HCT116 (cell line): ENCODE results near the gene TTL. TPM values are rescaled to one million over a fixed set of nuclear protein-coding genes. Genes with fewer than 3 reads are reported as not detected.

Source experiments
- ATAC-seq: fragments of 200-7000 bp; cut with Tn5 transposase; 2 replicates; pipeline ENCODE4 v1.9.1; 2020; ENCODE audit warnings: mild to moderate bottlenecking, moderate library complexity
- BruUV-seq: library from RNA; stranded (reverse); fragments of 400-500 nt; replicated peaks from 2 replicates; lab custom pipeline; 2021; lab: Mats Ljungman, UMichigan
- CTCF ChIA-PET: fragments of 300-600 bp; sonication (Branson Sonifier 250); formaldehyde crosslinking; loops from one replicate; lab custom pipeline; 2021; ENCODE audit warnings: antibody characterized with exemption; lab: Charles Lee
- POLR2A ChIA-PET: fragments of 300-600, 350-600 bp; sonication (Branson Sonifier 250); formaldehyde crosslinking; loops from one replicate; lab custom pipeline; 2021; ENCODE audit warnings: antibody characterized with exemption; lab: Charles Lee
- RAD21 ChIA-PET, 2 experiments: fragments of 300-600 bp; sonication (Branson Sonifier 250); formaldehyde crosslinking; loops; one replicate each; lab custom pipeline; 2023; ENCODE audit warnings: low total read pairs in 2 of 2; ENCODE audit not compliant: uncharacterized antibody in 2 of 2, unreplicated experiment in 2 of 2, low non-redundant PET in 1 of 2; lab: Charles Lee
- DNase-seq: peaks from one replicate; pipeline ENCODE4 v3.0.0-alpha.2; 2010; ENCODE audit warnings: low read depth, low spot score
- H2AFZ ChIP-seq: fragments of 200-600 bp; shearing (Covaris generic), sonication (generic); 2 replicates; pipeline ENCODE4 v1.6.1; 2017; ENCODE audit warnings: low read depth, mixed run types, mixed read lengths, antibody characterized with exemption, low read length; ENCODE audit not compliant: poor library complexity, severe bottlenecking
- H3K27ac ChIP-seq: 2 replicates; pipeline ENCODE4 v1.5.1; 2012; ENCODE audit warnings: low read depth, low read length
- H3K27me3 ChIP-seq: fragments of 200-600 bp; sonication (generic); 2 replicates; pipeline ENCODE4 v1.6.1; 2016; ENCODE audit warnings: mixed run types, low read length, mixed read lengths; ENCODE audit not compliant: insufficient read depth
- H3K36me3 ChIP-seq, 2 experiments: fragments of 200-500 bp in 1 of 2; fragments of 200-600 bp in 1 of 2; sonication (Bioruptor generic) in 1 of 2; sonication (generic) in 1 of 2; 2 replicates each; pipeline versions ENCODE4 v1.5.1 to v1.6.1; 2014 to 2016; ENCODE audit warnings: low read length in 2 of 2, inconsistent platforms in 1 of 2, mixed read lengths in 1 of 2, mixed run types in 1 of 2; ENCODE audit not compliant: insufficient read depth in 2 of 2, control insufficient read depth in 1 of 2
- H3K4me1 ChIP-seq, 2 experiments: fragments of 200-600 bp in 1 of 2; sonication (generic) in 1 of 2; 2 replicates each; pipeline versions ENCODE4 v1.5.1 to v1.6.1; 2012 to 2017; ENCODE audit warnings: low read length in 2 of 2, inconsistent platforms in 1 of 2, mild to moderate bottlenecking in 1 of 2, mixed read lengths in 1 of 2, mixed run types in 1 of 2, moderate library complexity in 1 of 2; ENCODE audit not compliant: insufficient read depth in 2 of 2, control insufficient read depth in 1 of 2
- H3K4me2 ChIP-seq: fragments of 200-600 bp; sonication (generic); 2 replicates; pipeline ENCODE4 v1.6.1; 2017; ENCODE audit warnings: mixed run types, low read length, mixed read lengths
- H3K4me3 ChIP-seq, 2 experiments: fragments of 200-600 bp in 1 of 2; sonication (generic) in 1 of 2; replicated peaks in 1 of 2; 2 replicates each; pipeline ENCODE4 v1.5.1; 2011 to 2016; ENCODE audit warnings: low read length in 2 of 2, control low read depth in 1 of 2, low read depth in 1 of 2, mild to moderate bottlenecking in 1 of 2, mixed read lengths in 1 of 2, mixed run types in 1 of 2
- H3K79me2 ChIP-seq: fragments of 200-600 bp; sonication (generic); 2 replicates; pipeline ENCODE4 v1.6.1; 2017; ENCODE audit warnings: mild to moderate bottlenecking, mixed run types, low read length, moderate library complexity, mixed read lengths; ENCODE audit not compliant: insufficient read depth
- H3K9ac ChIP-seq: fragments of 200-600 bp; sonication (generic); 2 replicates; pipeline ENCODE4 v1.6.1; 2016; ENCODE audit warnings: low read length, mixed read lengths
- H3K9me2 ChIP-seq: fragments of 200-600 bp; sonication (generic), shearing (Covaris generic); 2 replicates; pipeline ENCODE4 v1.6.1; 2017; ENCODE audit warnings: mixed run types, mild to moderate bottlenecking, moderate library complexity; ENCODE audit not compliant: insufficient read depth
- H3K9me3 ChIP-seq, 2 experiments: fragments of 200-500 bp in 1 of 2; fragments of 200-600 bp in 1 of 2; sonication (Bioruptor generic) in 1 of 2; sonication (generic) in 1 of 2; 2 replicates each; pipeline ENCODE4 v1.6.1; 2014 to 2017; ENCODE audit warnings: low read length in 2 of 2, mixed read lengths in 2 of 2, inconsistent platforms in 1 of 2, low read depth in 1 of 2, mild to moderate bottlenecking in 1 of 2, mixed run types in 1 of 2, moderate library complexity in 1 of 2; ENCODE audit not compliant: control insufficient read depth in 1 of 2, insufficient read depth in 1 of 2
- H4K20me1 ChIP-seq: fragments of 200-600 bp; sonication (generic), shearing (Covaris generic); 2 replicates; pipeline ENCODE4 v1.6.1; 2017; ENCODE audit warnings: mixed run types, mild to moderate bottlenecking, moderate library complexity; ENCODE audit not compliant: insufficient read depth
- FOSL1 ChIP-seq: IDR thresholded peaks from 2 replicates; pipeline ENCODE4 v1.6.1; 2012; ENCODE audit warnings: low read depth
- JUND ChIP-seq: IDR thresholded peaks from 2 replicates; pipeline ENCODE4 v1.6.1; 2012
- SIN3A ChIP-seq: IDR thresholded peaks from 2 replicates; pipeline ENCODE4 v1.6.1; 2012; ENCODE audit warnings: low read depth
- intact Hi-C: fragments of 100-400 bp; cut with micrococcal nuclease; formaldehyde crosslinking; loops from 2 replicates; pipeline ENCODE4 v1.10.0; 2022
- total RNA-seq: library from RNA; stranded (reverse); gene quantifications from one replicate; pipeline ENCODE4 v1.2.1, GENCODE V29; 2021; ENCODE audit not compliant: unreplicated experiment

The TTL gene
- total RNA-seq, 1 experiment from 2014 or later: 58.7 TPM

- Histone ChIP-seq H3K9me3 (no peaks in the 10 kb centered on the region), H3K27ac (no peak overlapping the region), H3K79me2 (peaks cover 78% of the 10 kb centered on the region), H3K4me1 (peaks cover 25 to 28% of the 10 kb centered on the region in 2 experiments), H3K9ac (no peak overlapping the region), H3K27me3 (no peaks in the 10 kb centered on the region), H3K36me3 (peaks cover 2 to 6% of the 10 kb centered on the region in 2 experiments; a peak in 1 of 4 replicates), H4K20me1 (no peaks in the 10 kb centered on the region), H3K9me2 (no peaks in the 10 kb centered on the region), H3K4me3 (no peak overlapping the region), H3K4me2 (no peak overlapping the region), H2AFZ (no peak overlapping the region)
- TF ChIP-seq JUND (no peak), SIN3A (no peak)
- intact Hi-C loops: no loop called here
- ChIA-PET CTCF (no interaction called here), RAD21 (interaction anchor here in 1 of 2 experiments (0.7 kb wide), 1 partner anchor 55 kb away, joined by 3 read pairs; the partner anchor contains the start of gene RGPD8), POLR2A (no interaction called here)
- DNase-seq: no peak
- no peak for ATAC-seq
- no TSS peak for BruUV-seq
Observed at GRCh38 chr2:112488201-112488600, 6.2 kb downstream of the TTL start.

GRCh38 chr2:112491946-112492345 is 10.0 kb downstream of the TTL start:
- CTCF ChIA-PET: no interaction called here
- intact Hi-C loops: no loop called here
- Histone ChIP-seq H3K9me2 (no peaks in the 10 kb centered on the region), H3K36me3 (peaks cover 7 to 9% of the 10 kb centered on the region in 2 experiments; a peak in 2 of 4 replicates), H3K4me1 (peaks cover 23 to 33% of the 10 kb centered on the region in 2 experiments), H2AFZ (no peak overlapping the region), H3K27me3 (no peaks in the 10 kb centered on the region), H3K4me3 (no peak overlapping the region), H4K20me1 (no peaks in the 10 kb centered on the region), H3K4me2 (no peak overlapping the region), H3K9me3 (no peaks in the 10 kb centered on the region), H3K27ac (no peak overlapping the region), H3K79me2 (peaks cover 47% of the 10 kb centered on the region), H3K9ac (no peak overlapping the region)
- DNase-seq (no peak), ATAC-seq (no peak)
- POLR2A ChIA-PET: no interaction called here
- TF ChIP-seq FOSL1: no peak
- RAD21 ChIA-PET: no interaction called here
- BruUV-seq: no TSS peak
